Stomach (tissue), 4 donors: Measurements from ENCODE around the gene TCP11L2.

Source experiments
- CTCF ChIP-seq, 7 experiments: fragments of 450-650 bp in 4 of 7; fragments of 200-600 bp in 3 of 7; sonication (generic) in 3 of 7; IDR thresholded peaks; one replicate each; pipeline ENCODE4 v1.5.1; 2016 to 2019; ENCODE audit warnings: antibody characterized with exemption in 7 of 7, control low read depth in 2 of 7, mild to moderate bottlenecking in 1 of 7
- EP300 ChIP-seq: sonication (generic); formaldehyde crosslinking; IDR thresholded peaks from one replicate; pipeline ENCODE4 v1.6.1; 2017; ENCODE audit warnings: antibody characterized with exemption
- POLR2A ChIP-seq, 4 donors: fragments of 450-650 bp; IDR thresholded peaks; one replicate each; pipeline ENCODE4 v1.6.1; 2016; ENCODE audit warnings: antibody characterized with exemption in 4 of 4, control low read depth in 2 of 4, mild to moderate bottlenecking in 1 of 4, moderate library complexity in 1 of 4

- TF ChIP-seq POLR2A (IDR thresholded peaks at IDR 0.05) (no peak), EP300 (no peak), CTCF (IDR thresholded peaks at IDR 0.05) (no peak)
Measured at GRCh38 chr12:106333010-106333409, 30.5 kb downstream of the TCP11L2 start.
